Measurements from ENCODE around the gene SIX4.
"Not testable (repeated sequence)": the region's sequence is repeated elsewhere in the genome, so short reads cannot be mapped to it uniquely, and the experiment has no call there.

The SIX4 gene

GRCh38 chr14:60736494-60736893 lies 12.3 kb upstream of the SIX4 start:
- DNase-seq (ENCODE audit: low read depth) = no peak
- no peak for TF ChIP-seq CTCF (IDR thresholded peaks at IDR 0.05; ENCODE audit: control insufficient read depth, extremely low read depth, insufficient read depth)
- no peak overlapping the region for H3K4me3 ChIP-seq (ENCODE audit: low read depth, low read length)

GRCh38 chr14:60735416-60735815 lies 11.3 kb upstream of the SIX4 start:
- DNase-seq (ENCODE audit: low read depth) = no peak
- TF ChIP-seq CTCF (IDR thresholded peaks at IDR 0.05; ENCODE audit: control insufficient read depth, extremely low read depth, insufficient read depth) = no peak
- H3K4me3 ChIP-seq (ENCODE audit: low read depth, low read length) = peak overlapping the region; percentile 92

- no peak for TF ChIP-seq CTCF (IDR thresholded peaks at IDR 0.05; ENCODE audit: control insufficient read depth, extremely low read depth, insufficient read depth)
- H3K4me3 ChIP-seq (ENCODE audit: low read depth, low read length) = peak within 1 kb of the TSS; percentile 92
- DNase-seq (ENCODE audit: low read depth) = peak; percentile 68
Measured at GRCh38 chr14:60734465-60735242, 10.5 kb upstream of the SIX4 start, which contains the start of gene MNAT1. Gene MNAT1, plus strand, starts transcription at chr14:60734761. Its CDS starts 102 bp downstream, at chr14:60734863.

GRCh38 chr14:60732840-60733483 lies 8.8 kb upstream of the SIX4 start:
- TF ChIP-seq CTCF (IDR thresholded peaks at IDR 0.05; ENCODE audit: control insufficient read depth, extremely low read depth, insufficient read depth) = no peak
- no peak for DNase-seq (ENCODE audit: low read depth)
- H3K4me3 ChIP-seq (ENCODE audit: low read depth, low read length) = no peak overlapping the region

- not testable (repeated sequence) for DNase-seq (ENCODE audit: low read depth); H3K4me3 ChIP-seq (ENCODE audit: low read depth, low read length)
Measured at GRCh38 chr14:60731291-60731690, 7.1 kb upstream of the SIX4 start.

- no peak for DNase-seq (ENCODE audit: low read depth)
- peak overlapping the region; percentile 82 for H3K4me3 ChIP-seq (ENCODE audit: low read depth, low read length)
- no peak for TF ChIP-seq CTCF (IDR thresholded peaks at IDR 0.05; ENCODE audit: control insufficient read depth, extremely low read depth, insufficient read depth)
Measured at GRCh38 chr14:60723116-60723906, 840 bp downstream of the SIX4 start.

All from LNCaP clone FGC (cell line).